ENCODE measurements around the gene CKMT1B.
"Not testable (repeated sequence)": the region's sequence is repeated elsewhere in the genome, so short reads cannot be mapped to it uniquely, and the experiment has no call there.

Gene CKMT1B

DNA sequence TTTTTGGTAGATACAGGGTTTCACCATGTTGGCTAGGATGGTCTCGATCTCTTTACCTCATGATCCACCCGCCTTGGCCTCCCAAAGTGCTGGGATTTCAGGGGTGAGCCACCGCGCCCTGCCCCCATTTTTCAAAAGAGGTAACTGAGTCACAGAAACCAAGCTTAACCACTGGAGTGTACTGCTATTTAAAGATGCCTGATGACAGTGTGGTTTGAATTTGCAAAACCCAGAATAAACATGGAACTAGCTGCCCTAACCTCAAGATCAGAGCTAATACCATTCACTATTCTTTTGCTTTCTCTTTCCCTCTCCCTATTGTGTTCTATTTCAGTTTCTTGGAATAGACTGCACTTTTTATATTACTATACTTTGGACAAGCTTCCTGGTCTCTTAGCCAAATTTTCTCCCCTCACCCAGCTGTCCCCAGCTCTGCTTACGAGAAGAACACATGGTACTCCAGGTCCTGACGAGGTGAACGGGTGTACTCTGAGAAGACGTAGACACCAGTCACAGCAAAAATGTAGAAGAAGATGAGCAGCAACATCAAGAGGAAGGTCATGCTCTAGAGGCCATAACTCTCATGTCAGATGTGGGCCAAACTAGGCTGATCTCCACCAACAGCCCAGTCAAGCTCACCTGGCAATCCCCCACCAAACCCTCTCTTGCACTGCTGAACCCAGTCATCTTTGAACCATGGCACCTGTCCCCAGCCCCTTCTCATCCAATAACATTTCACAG is 44.8 kb downstream of the CKMT1B start:
- not testable (repeated sequence) for DNase-seq

Measured in right hindlimb (tissue), 1 donor.